HG02798 (cell line): ENCODE results near the gene HP.
A peak's percentile ranks its signal among the peaks of the same experiment; 100 is the strongest.

Experiments
- ATAC-seq: cut with Tn5 transposase; IDR thresholded peaks from one replicate; pipeline ENCODE4 v1.9.1; 2021; ENCODE audit warnings: mild to moderate bottlenecking; ENCODE audit not compliant: unreplicated experiment, poor library complexity

HP gene

GRCh38 chr16:72083778-72084404, 29.6 kb downstream of the HP start:
- no peak for ATAC-seq

DNA sequence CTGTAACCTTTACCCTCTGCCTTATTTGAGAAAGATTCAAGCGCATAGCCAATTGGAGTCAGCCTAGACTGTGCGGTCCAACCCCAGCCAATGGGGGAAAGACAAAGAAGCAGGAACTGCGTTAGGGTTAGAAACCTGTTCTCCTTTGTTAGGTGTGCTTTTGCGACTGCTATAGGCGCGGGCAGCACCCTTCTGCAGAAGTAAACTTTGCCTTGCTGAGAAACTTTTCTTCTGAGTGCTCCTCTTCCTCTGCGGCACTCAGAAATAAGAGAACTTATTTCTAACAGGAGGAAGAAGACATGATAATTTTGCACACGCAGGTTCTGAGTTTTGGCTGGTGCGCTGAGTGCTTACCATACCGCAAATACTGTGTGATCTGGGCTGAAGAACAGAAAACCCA, 30.1 kb downstream of the HP start:
- ATAC-seq = no peak

GRCh38 chr16:72085002-72085401, 30.7 kb downstream of the HP start:
- no peak for ATAC-seq

GRCh38 chr16:72091217-72091616, 36.9 kb downstream of the HP start:
- ATAC-seq = no peak

GRCh38 chr16:72092832-72093447, 38.6 kb downstream of the HP start:
- ATAC-seq = no peak

DNA sequence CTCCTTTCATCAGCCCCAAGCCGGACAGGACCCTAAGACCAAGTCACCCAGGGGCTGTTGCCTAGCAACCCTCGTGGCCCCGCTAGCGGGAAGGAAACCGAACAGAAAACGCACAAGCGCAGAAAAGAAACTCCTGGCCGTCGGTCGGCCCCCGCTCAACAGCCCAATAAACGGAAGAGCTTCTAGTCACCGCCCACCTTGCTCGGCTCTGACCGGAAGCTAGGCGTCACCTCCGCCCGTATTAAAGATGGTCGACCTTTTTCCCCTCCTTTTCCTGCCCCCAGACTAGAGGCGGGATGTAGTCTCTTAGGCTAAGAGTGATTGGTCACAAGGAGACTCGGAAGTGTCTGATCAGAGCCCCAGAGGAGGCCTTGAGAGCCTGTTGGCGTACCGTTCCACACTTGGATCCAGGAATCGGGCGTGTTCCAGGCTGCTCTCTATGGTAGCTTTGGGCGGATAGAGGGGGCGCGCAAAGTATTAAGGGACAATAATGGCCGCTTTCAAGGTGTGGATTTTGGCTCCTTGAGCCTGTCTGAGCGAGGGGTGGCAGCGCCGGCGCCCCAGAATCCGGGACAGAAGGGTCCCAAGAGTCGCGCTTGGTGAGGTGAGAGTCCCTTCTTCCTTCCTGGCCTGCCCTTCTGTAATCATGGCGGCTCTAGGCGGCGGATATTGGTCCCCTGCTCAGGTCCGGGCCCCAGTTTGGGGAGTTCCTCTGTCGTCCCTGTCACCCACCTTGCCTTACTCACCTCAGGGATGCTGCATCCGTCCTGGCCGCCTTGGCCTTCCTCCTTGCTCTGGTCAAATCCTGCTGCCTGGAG, 39.4 kb downstream of the HP start, which contains the start of the genes DHX38 and TXNL4B:
Gene DHX38, plus strand, starts transcription at position 400 of the 818 bp plus-strand sequence. CDS start 2,311 bp downstream, outside the sequence.
Gene TXNL4B, minus strand, starts transcription at position 173 of the 818 bp plus-strand sequence. CDS start 2,871 bp downstream, outside the sequence.
- peak; percentile 98 for ATAC-seq

DNA sequence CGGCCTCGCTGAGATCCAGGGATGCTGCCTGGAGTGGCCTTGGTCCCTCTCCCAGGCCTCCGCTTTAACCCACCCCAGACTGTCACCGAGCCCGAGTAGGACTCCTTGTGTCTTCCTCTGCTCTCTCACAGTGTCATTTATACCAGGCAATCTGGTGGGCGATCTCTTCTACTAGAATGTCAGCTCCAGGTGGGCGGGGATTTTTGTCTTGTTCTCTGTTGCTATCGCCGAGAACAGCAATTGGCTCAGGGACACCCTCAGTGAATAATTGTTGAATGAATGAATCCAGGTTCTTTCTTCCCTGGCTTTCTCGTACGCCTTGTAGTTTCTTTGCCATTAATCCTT, 39.9 kb downstream of the HP start:
- ATAC-seq = no peak

- ATAC-seq = no peak
These were observed 44.6 kb downstream of the HP start for GRCh38 chr16:72098936-72099335.

DNA sequence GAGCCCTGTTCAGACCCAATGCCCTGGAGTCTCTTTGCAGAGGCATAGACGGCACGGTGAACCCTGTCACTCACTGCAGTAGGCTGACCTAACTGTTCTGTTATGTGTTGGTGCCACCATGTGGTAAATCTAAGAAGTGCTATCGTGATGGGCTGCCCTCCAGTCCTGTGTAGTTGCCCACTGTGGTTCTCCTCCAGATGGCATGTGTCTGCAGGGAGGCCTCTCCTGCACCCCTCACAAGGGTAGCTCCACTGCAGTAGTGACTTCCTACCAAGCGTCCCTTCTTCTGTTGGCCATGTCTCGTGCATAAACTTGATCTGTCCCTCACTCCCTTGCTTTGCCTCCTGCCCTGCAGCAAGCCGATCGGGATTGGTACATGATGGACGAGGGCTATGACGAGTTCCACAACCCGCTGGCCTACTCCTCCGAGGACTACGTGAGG, 45.1 kb downstream of the HP start:
- ATAC-seq = peak; percentile 83

- no peak for ATAC-seq
These were observed 46.9 kb downstream of the HP start for GRCh38 chr16:72101195-72101594.

DNA sequence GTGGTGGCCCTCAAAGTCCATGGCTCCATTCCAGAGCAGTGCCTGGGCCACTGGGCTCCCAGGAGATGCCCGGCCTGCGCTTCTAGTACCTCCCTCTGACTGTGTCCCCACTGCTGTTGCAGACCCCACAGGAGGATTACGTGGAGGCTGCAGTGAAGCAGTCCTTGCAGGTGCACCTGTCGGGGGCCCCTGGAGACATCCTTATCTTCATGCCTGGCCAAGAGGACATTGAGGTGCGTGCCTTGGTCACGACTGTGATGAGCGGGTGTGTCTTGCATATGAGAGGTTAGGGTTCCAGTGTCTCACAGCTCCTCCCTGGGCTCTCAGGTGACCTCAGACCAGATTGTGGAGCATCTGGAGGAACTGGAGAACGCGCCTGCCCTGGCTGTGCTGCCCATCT, 50.6 kb downstream of the HP start:
- no peak for ATAC-seq

DNA sequence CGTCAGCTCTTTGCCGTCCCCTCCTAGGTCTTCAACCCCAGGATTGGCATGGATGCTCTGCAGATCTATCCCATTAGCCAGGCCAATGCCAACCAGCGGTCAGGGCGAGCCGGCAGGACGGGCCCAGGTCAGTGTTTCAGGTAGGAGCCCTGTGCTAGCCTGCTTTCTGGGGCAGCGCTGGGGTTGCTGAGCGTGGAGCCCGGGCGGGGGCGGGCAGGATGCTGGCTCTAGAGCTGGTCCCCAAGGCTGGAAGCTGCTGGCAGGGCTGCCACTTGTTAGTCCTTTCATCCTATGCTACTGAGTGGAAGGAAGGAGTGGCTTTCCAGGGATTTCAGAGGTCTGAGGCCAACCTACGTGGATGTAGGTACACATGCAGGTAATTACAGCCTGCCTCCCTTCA, 51.7 kb downstream of the HP start:
- ATAC-seq = no peak

- no peak for ATAC-seq
These were observed 53.1 kb downstream of the HP start for GRCh38 chr16:72107371-72107770.

DNA sequence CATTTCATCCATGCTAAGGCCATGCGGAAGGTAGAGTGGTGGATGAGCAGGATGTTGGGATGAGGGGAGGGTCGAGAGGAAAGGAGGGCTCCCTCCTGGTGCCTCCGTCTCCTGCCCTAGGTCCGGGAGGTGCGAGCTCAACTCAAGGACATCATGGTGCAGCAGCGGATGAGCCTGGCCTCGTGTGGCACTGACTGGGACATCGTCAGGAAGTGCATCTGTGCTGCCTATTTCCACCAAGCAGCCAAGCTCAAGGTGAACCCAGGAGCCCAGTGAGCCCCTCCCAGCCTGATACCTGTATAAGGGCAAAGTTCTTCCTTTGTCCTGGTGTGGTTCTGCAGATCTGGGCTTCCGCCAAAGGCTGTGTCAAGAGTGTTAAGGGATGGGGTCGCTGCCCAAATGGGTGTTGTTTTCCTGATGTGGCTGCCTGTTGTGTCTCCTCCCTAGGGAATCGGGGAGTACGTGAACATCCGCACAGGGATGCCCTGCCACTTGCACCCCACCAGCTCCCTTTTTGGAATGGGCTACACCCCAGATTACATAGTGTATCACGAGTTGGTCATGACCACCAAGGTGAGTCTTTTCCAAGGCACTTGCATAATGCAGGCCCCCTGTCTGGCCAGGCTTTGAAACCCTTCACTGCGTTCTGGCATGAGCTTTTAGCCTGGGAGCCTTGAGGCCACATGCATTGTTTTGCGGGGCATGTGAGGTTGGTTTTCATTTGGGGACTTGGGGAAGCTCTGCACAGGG, 54.2 kb downstream of the HP start:
- no peak for ATAC-seq

GRCh38 chr16:72109300-72109699, 55.0 kb downstream of the HP start:
- ATAC-seq = no peak

GRCh38 chr16:72109966-72110530, 55.7 kb downstream of the HP start:
- ATAC-seq = no peak
